ENCODE measurements around the gene REP15. TPM values are rescaled to one million over a fixed set of nuclear protein-coding genes. Genes with fewer than 3 reads are reported as not detected.
"Not testable (repeated sequence)": the region's sequence is repeated elsewhere in the genome, so short reads cannot be mapped to it uniquely, and the experiment has no call there.

Gene REP15
- total RNA-seq, 1 experiment from 2014 or later = 1.9 TPM

DNA sequence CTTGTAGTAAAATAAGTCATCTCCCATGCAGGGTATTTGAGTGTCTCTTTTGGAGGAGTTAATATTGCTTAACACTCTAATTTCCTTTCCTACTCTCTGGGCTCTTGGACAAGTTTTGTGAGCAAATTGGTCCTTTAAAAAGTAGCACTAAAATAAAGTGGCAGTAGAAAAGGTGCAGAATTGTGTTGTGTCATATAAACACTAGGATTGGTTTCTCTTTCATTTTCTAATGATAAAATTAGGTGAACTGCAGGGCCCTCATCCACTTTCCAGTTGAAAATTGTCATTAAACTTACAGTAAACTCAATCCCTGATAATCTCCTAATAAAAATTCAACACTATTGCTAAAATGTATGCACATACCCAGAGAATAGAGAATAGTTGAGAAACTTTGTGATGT is 42.6 kb upstream of the REP15 start:
- Histone ChIP-seq H3K27me3 (ENCODE audit: control insufficient read depth, insufficient read depth, low read length) (no peaks in the 10 kb centered on the region), H3K27ac (ENCODE audit: low read length) (no peak overlapping the region), H3K4me1 (ENCODE audit: control insufficient read depth, insufficient read depth, low read length) (no peaks in the 10 kb centered on the region), H3K36me3 (ENCODE audit: control insufficient read depth, insufficient read depth, low read length) (0 out of 2 replicates have a peak, but pooled peaks cover 2% of the 10 kb centered on the region), H3K9me3 (ENCODE audit: control insufficient read depth, insufficient read depth, low read depth, low read length) (no peaks in the 10 kb centered on the region), H3K4me3 (ENCODE audit: low read depth in 2 of 2, low read length in 2 of 2) (no peak overlapping the region)
- ATAC-seq (no peak), DNase-seq (ENCODE audit: low read depth, low spot score) (no peak)
- ChIA-PET CTCF (no interaction called here), POLR2A (no interaction called here)
- in situ Hi-C loops (cut with HindIII; ENCODE audit: low pct_unique_long_range_greater_than_20kb, low sequenced_read_pairs) (no loop called here), intact Hi-C loops (cut with micrococcal nuclease; ENCODE audit: unreplicated experiment) (loop anchor here (5.0 kb wide), 1 partner anchor 126 kb away; no protein-coding TSS in a partner anchor)
- TF ChIP-seq SIN3A (IDR thresholded peaks at IDR 0.05; ENCODE audit: borderline replicate concordance, insufficient read depth, low read depth, low read length) (no peak), POLR2AphosphoS5 (IDR thresholded peaks at IDR 0.05; ENCODE audit: low read depth, low read length) (no peak), TCF7L2 (IDR thresholded peaks at IDR 0.05; ENCODE audit: low read depth, low read length) (no peak)
- TF ChIP-seq, protein P1, sequence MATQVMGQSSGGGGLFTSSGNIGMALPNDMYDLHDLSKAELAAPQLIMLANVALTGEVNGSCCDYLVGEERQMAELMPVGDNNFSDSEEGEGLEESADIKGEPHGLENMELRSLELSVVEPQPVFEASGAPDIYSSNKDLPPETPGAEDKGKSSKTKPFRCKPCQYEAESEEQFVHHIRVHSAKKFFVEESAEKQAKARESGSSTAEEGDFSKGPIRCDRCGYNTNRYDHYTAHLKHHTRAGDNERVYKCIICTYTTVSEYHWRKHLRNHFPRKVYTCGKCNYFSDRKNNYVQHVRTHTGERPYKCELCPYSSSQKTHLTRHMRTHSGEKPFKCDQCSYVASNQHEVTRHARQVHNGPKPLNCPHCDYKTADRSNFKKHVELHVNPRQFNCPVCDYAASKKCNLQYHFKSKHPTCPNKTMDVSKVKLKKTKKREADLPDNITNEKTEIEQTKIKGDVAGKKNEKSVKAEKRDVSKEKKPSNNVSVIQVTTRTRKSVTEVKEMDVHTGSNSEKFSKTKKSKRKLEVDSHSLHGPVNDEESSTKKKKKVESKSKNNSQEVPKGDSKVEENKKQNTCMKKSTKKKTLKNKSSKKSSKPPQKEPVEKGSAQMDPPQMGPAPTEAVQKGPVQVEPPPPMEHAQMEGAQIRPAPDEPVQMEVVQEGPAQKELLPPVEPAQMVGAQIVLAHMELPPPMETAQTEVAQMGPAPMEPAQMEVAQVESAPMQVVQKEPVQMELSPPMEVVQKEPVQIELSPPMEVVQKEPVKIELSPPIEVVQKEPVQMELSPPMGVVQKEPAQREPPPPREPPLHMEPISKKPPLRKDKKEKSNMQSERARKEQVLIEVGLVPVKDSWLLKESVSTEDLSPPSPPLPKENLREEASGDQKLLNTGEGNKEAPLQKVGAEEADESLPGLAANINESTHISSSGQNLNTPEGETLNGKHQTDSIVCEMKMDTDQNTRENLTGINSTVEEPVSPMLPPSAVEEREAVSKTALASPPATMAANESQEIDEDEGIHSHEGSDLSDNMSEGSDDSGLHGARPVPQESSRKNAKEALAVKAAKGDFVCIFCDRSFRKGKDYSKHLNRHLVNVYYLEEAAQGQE (IDR thresholded peaks at IDR 0.05; ENCODE audit: insufficient read depth in 1 of 2, low read depth in 2 of 2, low read length in 1 of 2) = no peak
- TF ChIP-seq, protein P2, sequence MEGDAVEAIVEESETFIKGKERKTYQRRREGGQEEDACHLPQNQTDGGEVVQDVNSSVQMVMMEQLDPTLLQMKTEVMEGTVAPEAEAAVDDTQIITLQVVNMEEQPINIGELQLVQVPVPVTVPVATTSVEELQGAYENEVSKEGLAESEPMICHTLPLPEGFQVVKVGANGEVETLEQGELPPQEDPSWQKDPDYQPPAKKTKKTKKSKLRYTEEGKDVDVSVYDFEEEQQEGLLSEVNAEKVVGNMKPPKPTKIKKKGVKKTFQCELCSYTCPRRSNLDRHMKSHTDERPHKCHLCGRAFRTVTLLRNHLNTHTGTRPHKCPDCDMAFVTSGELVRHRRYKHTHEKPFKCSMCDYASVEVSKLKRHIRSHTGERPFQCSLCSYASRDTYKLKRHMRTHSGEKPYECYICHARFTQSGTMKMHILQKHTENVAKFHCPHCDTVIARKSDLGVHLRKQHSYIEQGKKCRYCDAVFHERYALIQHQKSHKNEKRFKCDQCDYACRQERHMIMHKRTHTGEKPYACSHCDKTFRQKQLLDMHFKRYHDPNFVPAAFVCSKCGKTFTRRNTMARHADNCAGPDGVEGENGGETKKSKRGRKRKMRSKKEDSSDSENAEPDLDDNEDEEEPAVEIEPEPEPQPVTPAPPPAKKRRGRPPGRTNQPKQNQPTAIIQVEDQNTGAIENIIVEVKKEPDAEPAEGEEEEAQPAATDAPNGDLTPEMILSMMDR (IDR thresholded peaks at IDR 0.05) = no peak
- BruUV-seq (replicated peaks) = no TSS peak

DNA sequence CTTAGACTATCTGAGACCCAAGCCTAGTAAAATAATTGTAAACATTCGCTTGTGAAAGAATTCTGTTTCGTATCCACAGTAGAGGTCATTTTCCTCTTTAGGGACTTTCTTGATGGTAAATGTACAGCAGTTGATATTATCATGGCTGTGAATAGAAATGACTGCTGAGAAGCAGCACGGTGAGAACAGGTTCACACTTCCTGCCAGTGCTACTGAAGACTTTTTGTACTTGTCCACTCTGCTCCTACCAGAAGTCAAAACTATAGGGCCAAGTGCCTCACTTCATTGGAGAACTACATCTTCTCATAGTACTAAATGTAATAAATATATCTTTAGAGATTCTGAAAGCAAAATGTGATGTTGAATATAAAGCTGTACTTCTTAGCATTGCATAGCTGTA is 40.8 kb upstream of the REP15 start:
- CTCF ChIA-PET; DNase-seq (ENCODE audit: low read depth, low spot score); H3K27me3 ChIP-seq (ENCODE audit: control insufficient read depth, insufficient read depth, low read length); ATAC-seq; H3K4me1 ChIP-seq (ENCODE audit: control insufficient read depth, insufficient read depth, low read length); H3K4me3 ChIP-seq (ENCODE audit: low read depth in 2 of 2, low read length in 2 of 2); H3K9me3 ChIP-seq (ENCODE audit: control insufficient read depth, insufficient read depth, low read depth, low read length); BruUV-seq (replicated peaks); POLR2A ChIA-PET; H3K36me3 ChIP-seq (ENCODE audit: control insufficient read depth, insufficient read depth, low read length); intact Hi-C loops (cut with micrococcal nuclease; ENCODE audit: unreplicated experiment); H3K27ac ChIP-seq (ENCODE audit: low read length); in situ Hi-C loops (cut with HindIII; ENCODE audit: low pct_unique_long_range_greater_than_20kb, low sequenced_read_pairs): not testable (repeated sequence)

GRCh38 chr12:27657296-27657695 is 39.0 kb upstream of the REP15 start:
- in situ Hi-C loops (cut with HindIII; ENCODE audit: low pct_unique_long_range_greater_than_20kb, low sequenced_read_pairs) = no loop called here
- Histone ChIP-seq H3K9me3 (ENCODE audit: control insufficient read depth, insufficient read depth, low read depth, low read length) (no peaks in the 10 kb centered on the region), H3K36me3 (ENCODE audit: control insufficient read depth, insufficient read depth, low read length) (0 out of 2 replicates have a peak, but pooled peaks cover 2% of the 10 kb centered on the region), H3K4me1 (ENCODE audit: control insufficient read depth, insufficient read depth, low read length) (no peaks in the 10 kb centered on the region), H3K4me3 (ENCODE audit: low read depth in 2 of 2, low read length in 2 of 2) (no peak overlapping the region), H3K27me3 (ENCODE audit: control insufficient read depth, insufficient read depth, low read length) (no peaks in the 10 kb centered on the region), H3K27ac (ENCODE audit: low read length) (no peak overlapping the region)
- ChIA-PET CTCF (no interaction called here), POLR2A (no interaction called here)
- intact Hi-C loops (cut with micrococcal nuclease; ENCODE audit: unreplicated experiment) = no loop called here
- TF ChIP-seq, protein P1 (IDR thresholded peaks at IDR 0.05; ENCODE audit: insufficient read depth in 1 of 2, low read depth in 2 of 2, low read length in 1 of 2) = no peak
- TF ChIP-seq, protein P2 (IDR thresholded peaks at IDR 0.05) = no peak
- TF ChIP-seq POLR2AphosphoS5 (IDR thresholded peaks at IDR 0.05; ENCODE audit: low read depth, low read length) (no peak), TCF7L2 (IDR thresholded peaks at IDR 0.05; ENCODE audit: low read depth, low read length) (no peak), SIN3A (IDR thresholded peaks at IDR 0.05; ENCODE audit: borderline replicate concordance, insufficient read depth, low read depth, low read length) (no peak)
- no TSS peak for BruUV-seq (replicated peaks)
- no peak for DNase-seq (ENCODE audit: low read depth, low spot score)
- no peak for ATAC-seq

All from Panc1 (cell line).